Measurements from ENCODE around the gene CADPS. TPM values are rescaled to one million over a fixed set of nuclear protein-coding genes. Genes with fewer than 3 reads are reported as not detected.

Gene CADPS
- total and polyA plus RNA-seq, 2 of the 4 experiments (the other 2 are of a cell fraction), result not detected

DNA sequence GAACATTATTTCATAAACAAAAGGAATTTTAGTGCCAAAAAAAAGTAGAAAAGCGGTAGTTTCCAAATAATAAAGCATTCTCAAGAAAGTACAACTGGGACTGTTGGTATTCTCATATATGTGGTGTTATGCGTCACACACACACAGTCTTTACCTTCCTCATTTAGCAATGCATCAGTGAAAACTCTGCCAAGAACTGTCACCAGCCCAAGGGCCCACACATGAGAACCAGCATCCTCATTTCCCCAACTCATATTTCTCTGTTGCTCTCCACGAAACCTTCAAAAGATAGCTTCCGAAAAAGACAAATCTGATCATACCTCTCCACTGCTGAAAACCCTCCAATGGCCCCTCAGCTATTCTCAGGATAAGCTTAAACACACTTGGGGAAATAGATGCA, 150.7 kb downstream of the CADPS start:
- dilution Hi-C loops (cut with HindIII; ENCODE audit: low sequenced_read_pairs, unreplicated experiment) (no loop called here), intact Hi-C loops (cut with micrococcal nuclease) (no loop called here)
- no peaks in the 10 kb centered on the region for H3K36me3 ChIP-seq (ENCODE audit: control insufficient read depth, insufficient read depth, low read length)

More for the DNA sequence above, 150.7 kb downstream of the CADPS start:
- Histone ChIP-seq H3K9ac (ENCODE audit: low read depth, low read length) (no peak overlapping the region), H3K56ac (ENCODE audit: extremely low read depth, insufficient read depth, low read length) (no peak overlapping the region), H2AK5ac (ENCODE audit: low read depth, low read length) (no peak overlapping the region), H2BK120ac (ENCODE audit: low read depth, low read length) (no peak overlapping the region), H3K79me1 (ENCODE audit: low read depth in 1 of 2, low read length in 2 of 2) (no peaks in the 10 kb centered on the region), H2BK5ac (ENCODE audit: low read depth, low read length, poor library complexity, severe bottlenecking) (no peak overlapping the region), H2BK15ac (ENCODE audit: low read depth, low read length) (no peak overlapping the region), H4K8ac (ENCODE audit: low read depth in 2 of 2, low read length in 2 of 2) (no peak overlapping the region), H4K5ac (ENCODE audit: low read depth, low read length) (no peak overlapping the region), H3K4me3 (ENCODE audit: insufficient read depth, low read depth, low read length) (no peak overlapping the region), H3K27ac (ENCODE audit: insufficient read depth, low read length) (no peak overlapping the region), H2BK20ac (ENCODE audit: low read depth, low read length) (no peak overlapping the region), H3K4me2 (ENCODE audit: low read depth, low read length) (no peak overlapping the region), H3K4ac (ENCODE audit: low read depth, low read length) (no peak overlapping the region), H3K27me3 (ENCODE audit: control insufficient read depth, insufficient read depth, low read length) (no peaks in the 10 kb centered on the region), H3K14ac (replicated peaks; ENCODE audit: low read depth, low read length) (no peak overlapping the region), H2AFZ (replicated peaks; ENCODE audit: low read length, poor library complexity) (no peak overlapping the region), H3K4me1 (ENCODE audit: control insufficient read depth, insufficient read depth, low read length) (no peaks in the 10 kb centered on the region), H3K9me1 (ENCODE audit: insufficient read depth, low read length) (no peaks in the 10 kb centered on the region), H4K20me1 (ENCODE audit: insufficient read depth, low read length) (no peaks in the 10 kb centered on the region), H3K23ac (ENCODE audit: low read depth, low read length) (no peak overlapping the region), H4K91ac (ENCODE audit: insufficient read depth, low read depth, low read length) (no peak overlapping the region), H2AK9ac (replicated peaks; ENCODE audit: low read depth, low read length, poor library complexity) (no peak overlapping the region), H3K9me3 (ENCODE audit: control insufficient read depth, insufficient read depth, low read length) (no peaks in the 10 kb centered on the region), H3K18ac (ENCODE audit: low read depth, low read length) (no peak overlapping the region)
- CTCF ChIA-PET, result no interaction called here
- WGBS, 2 experiments (ENCODE audit: extremely low coverage in 2 of 2, insufficient read length in 1 of 2), result 50% methylated on average over 2 of the region's 4 CpGs; no CpG with 5 or more reads in 1 of the 2 experiments
- POLR2A ChIA-PET (ENCODE audit: unreplicated experiment), result no interaction called here
- no TSS peak for BruUV-seq (replicated peaks)
- TF ChIP-seq, protein P1, sequence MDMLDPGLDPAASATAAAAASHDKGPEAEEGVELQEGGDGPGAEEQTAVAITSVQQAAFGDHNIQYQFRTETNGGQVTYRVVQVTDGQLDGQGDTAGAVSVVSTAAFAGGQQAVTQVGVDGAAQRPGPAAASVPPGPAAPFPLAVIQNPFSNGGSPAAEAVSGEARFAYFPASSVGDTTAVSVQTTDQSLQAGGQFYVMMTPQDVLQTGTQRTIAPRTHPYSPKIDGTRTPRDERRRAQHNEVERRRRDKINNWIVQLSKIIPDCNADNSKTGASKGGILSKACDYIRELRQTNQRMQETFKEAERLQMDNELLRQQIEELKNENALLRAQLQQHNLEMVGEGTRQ (IDR thresholded peaks at IDR 0.05; ENCODE audit: low read depth, low read length), result no peak
- TF ChIP-seq MAZ (IDR thresholded peaks at IDR 0.05; ENCODE audit: borderline replicate concordance, low read depth, low read length) (no peak), RFX5 (IDR thresholded peaks at IDR 0.05; ENCODE audit: low read depth, low read length) (no peak), MXI1 (IDR thresholded peaks at IDR 0.05; ENCODE audit: borderline replicate concordance, low read depth, low read length) (no peak), CTCF (conservative IDR thresholded peaks at IDR 0.05; ENCODE audit: low read depth, low read length) (no peak), CHD1 (IDR thresholded peaks at IDR 0.05; ENCODE audit: low read depth, low read length) (no peak)
- in situ Hi-C loops (cut with MboI; ENCODE audit: low sequenced_read_pairs), result no loop called here
- no peak for DNase-seq
- no peak for ATAC-seq (ENCODE audit: low read depth)
